HEK293 (cell line): ENCODE results near the gene LRP1.

Experiments
- ATF2 ChIP-seq: fragments of 450-650 bp; formaldehyde crosslinking; IDR thresholded peaks from 2 replicates; pipeline ENCODE4 v1.5.1; 2016; ENCODE audit warnings: missing biosample characterization, missing genetic modification characterization, low read depth
- CTCF ChIP-seq: fragments of 450-650 bp; formaldehyde crosslinking; IDR thresholded peaks from 2 replicates; pipeline ENCODE4 v1.5.1; 2016; ENCODE audit warnings: missing biosample characterization, missing genetic modification characterization
- KLF10 ChIP-seq: fragments of 450-650 bp; IDR thresholded peaks from 2 replicates; pipeline ENCODE4 v1.5.1; 2018; ENCODE audit warnings: missing biosample characterization, mild to moderate bottlenecking, missing genetic modification characterization
- REPIN1 ChIP-seq: fragments of 450-650 bp; formaldehyde crosslinking; IDR thresholded peaks from 2 replicates; pipeline ENCODE4 v1.5.1; 2017; ENCODE audit warnings: missing biosample characterization, missing genetic modification characterization, low read depth
- ZBTB10 ChIP-seq: fragments of 450-650 bp; formaldehyde crosslinking; IDR thresholded peaks from 2 replicates; pipeline ENCODE4 v1.5.1; 2016; ENCODE audit warnings: missing biosample characterization, missing genetic modification characterization
- ZBTB20 ChIP-seq: fragments of 450-650 bp; formaldehyde crosslinking; IDR thresholded peaks from 2 replicates; pipeline ENCODE4 v1.5.1; 2016; ENCODE audit warnings: missing biosample characterization, missing genetic modification characterization
- ZFP69B ChIP-seq: fragments of 450-650 bp; formaldehyde crosslinking; IDR thresholded peaks from 2 replicates; pipeline ENCODE4 v1.5.1; 2016; ENCODE audit warnings: missing biosample characterization, missing genetic modification characterization
- ZNF18 ChIP-seq: fragments of 450-650 bp; formaldehyde crosslinking; IDR thresholded peaks from 2 replicates; pipeline ENCODE4 v1.5.1; 2016; ENCODE audit warnings: missing biosample characterization, missing genetic modification characterization
- ZNF610 ChIP-seq: fragments of 450-650 bp; formaldehyde crosslinking; IDR thresholded peaks from 2 replicates; pipeline ENCODE4 v1.5.1; 2016; ENCODE audit warnings: missing biosample characterization, missing genetic modification characterization, borderline replicate concordance
- ZNF704 ChIP-seq: fragments of 450-650 bp; formaldehyde crosslinking; IDR thresholded peaks from 2 replicates; pipeline ENCODE4 v1.5.1; 2016; ENCODE audit warnings: missing biosample characterization, missing genetic modification characterization
- ZNF707 ChIP-seq: fragments of 450-650 bp; formaldehyde crosslinking; IDR thresholded peaks from 2 replicates; pipeline ENCODE4 v1.5.1; 2016; ENCODE audit warnings: missing biosample characterization, missing genetic modification characterization
- ZNF776 ChIP-seq: fragments of 450-650 bp; formaldehyde crosslinking; IDR thresholded peaks from 2 replicates; pipeline ENCODE4 v1.5.0; 2017; ENCODE audit warnings: missing biosample characterization, missing genetic modification characterization, borderline replicate concordance

GRCh38 chr12:57094208-57095160 is 33.8 kb upstream of the LRP1 start:
- TF ChIP-seq CTCF (tag by site-specific recombination): no peak
- no peak for TF ChIP-seq ZBTB20 (tag by site-specific recombination)
- no peak for TF ChIP-seq ZBTB10 (tag by site-specific recombination)
- no peak for TF ChIP-seq REPIN1 (tag by site-specific recombination)
- TF ChIP-seq ZNF18 (tag by site-specific recombination): no peak
- no peak for TF ChIP-seq ZNF776
- TF ChIP-seq ZNF707 (tag by site-specific recombination): no peak
- TF ChIP-seq ZNF704: no peak
- no peak for TF ChIP-seq KLF10 (tag by site-specific recombination)
- TF ChIP-seq ATF2 (tag by site-specific recombination): no peak
- no peak for TF ChIP-seq ZNF610
- no peak for TF ChIP-seq ZFP69B (tag by site-specific recombination)
